ENCODE measurements around the gene ZNF408.

DNA sequence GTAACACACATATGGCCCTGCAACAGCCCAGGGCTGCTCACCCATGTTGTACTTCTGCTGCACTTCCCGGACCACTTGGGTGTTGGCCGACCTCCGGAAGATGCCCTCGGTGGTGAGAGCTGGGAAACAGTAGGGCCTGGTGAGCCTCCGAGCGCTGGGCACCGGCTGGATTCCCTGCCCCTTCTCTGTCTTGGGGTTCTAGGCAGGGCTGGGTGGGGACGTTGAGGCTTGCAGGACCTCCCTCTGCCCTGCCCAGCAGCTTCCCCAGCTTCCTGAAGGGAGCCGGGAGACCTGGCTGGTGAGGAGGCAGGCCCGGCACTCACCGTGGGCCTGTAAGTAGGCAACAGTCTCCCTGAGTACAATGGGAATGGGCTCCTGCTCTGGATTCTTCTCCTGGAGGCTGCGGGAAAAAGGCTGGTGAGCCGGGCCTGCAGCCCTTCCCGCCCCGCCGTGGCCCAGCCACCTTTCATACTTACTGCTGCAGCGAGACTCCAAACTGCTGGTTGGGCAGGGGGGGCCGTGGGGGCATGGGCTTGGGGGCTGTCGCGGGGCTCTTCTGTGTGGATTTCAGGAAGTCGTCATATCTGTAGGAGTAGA is 20.6 kb upstream of the ZNF408 start:
- TF ChIP-seq POLR2A (IDR thresholded peaks at IDR 0.05) = no peak
- TF ChIP-seq CTCF (IDR thresholded peaks at IDR 0.05) = no peak

Data from prostate gland (tissue), 2 donors.